ENCODE results near the gene HARBI1. TPM values are rescaled to one million over a fixed set of nuclear protein-coding genes. Genes with fewer than 3 reads are reported as not detected.

HARBI1 gene
- total and polyA plus RNA-seq, 9 donors: 1.3 to 4.9 (median 2.5) TPM

- TF ChIP-seq EP300 (IDR thresholded peaks at IDR 0.05) (no peak), POLR2A (IDR thresholded peaks at IDR 0.05) (no peak)
- TF ChIP-seq, protein P1, sequence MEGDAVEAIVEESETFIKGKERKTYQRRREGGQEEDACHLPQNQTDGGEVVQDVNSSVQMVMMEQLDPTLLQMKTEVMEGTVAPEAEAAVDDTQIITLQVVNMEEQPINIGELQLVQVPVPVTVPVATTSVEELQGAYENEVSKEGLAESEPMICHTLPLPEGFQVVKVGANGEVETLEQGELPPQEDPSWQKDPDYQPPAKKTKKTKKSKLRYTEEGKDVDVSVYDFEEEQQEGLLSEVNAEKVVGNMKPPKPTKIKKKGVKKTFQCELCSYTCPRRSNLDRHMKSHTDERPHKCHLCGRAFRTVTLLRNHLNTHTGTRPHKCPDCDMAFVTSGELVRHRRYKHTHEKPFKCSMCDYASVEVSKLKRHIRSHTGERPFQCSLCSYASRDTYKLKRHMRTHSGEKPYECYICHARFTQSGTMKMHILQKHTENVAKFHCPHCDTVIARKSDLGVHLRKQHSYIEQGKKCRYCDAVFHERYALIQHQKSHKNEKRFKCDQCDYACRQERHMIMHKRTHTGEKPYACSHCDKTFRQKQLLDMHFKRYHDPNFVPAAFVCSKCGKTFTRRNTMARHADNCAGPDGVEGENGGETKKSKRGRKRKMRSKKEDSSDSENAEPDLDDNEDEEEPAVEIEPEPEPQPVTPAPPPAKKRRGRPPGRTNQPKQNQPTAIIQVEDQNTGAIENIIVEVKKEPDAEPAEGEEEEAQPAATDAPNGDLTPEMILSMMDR (IDR thresholded peaks at IDR 0.05): no peak
- no peak overlapping the region for H3K27ac ChIP-seq
- 2 to 9% (median 7%) methylated on average over 1 of the region's 1 CpG for WGBS, 3 donors
- intact Hi-C loops (cut with DNase I): no loop called here
- peaks cover 3% of the 10 kb centered on the region for H3K4me1 ChIP-seq (ENCODE audit: insufficient read depth)
- no peaks in the 10 kb centered on the region for H3K36me3 ChIP-seq
- H3K4me3 ChIP-seq: no peak overlapping the region
- DNase-seq: no peak
- H3K27me3 ChIP-seq: no peaks in the 10 kb centered on the region
- no peaks in the 10 kb centered on the region for H3K9me3 ChIP-seq
These were observed 42.4 kb downstream of the HARBI1 start for GRCh38 chr11:46574656-46575055.

DNA sequence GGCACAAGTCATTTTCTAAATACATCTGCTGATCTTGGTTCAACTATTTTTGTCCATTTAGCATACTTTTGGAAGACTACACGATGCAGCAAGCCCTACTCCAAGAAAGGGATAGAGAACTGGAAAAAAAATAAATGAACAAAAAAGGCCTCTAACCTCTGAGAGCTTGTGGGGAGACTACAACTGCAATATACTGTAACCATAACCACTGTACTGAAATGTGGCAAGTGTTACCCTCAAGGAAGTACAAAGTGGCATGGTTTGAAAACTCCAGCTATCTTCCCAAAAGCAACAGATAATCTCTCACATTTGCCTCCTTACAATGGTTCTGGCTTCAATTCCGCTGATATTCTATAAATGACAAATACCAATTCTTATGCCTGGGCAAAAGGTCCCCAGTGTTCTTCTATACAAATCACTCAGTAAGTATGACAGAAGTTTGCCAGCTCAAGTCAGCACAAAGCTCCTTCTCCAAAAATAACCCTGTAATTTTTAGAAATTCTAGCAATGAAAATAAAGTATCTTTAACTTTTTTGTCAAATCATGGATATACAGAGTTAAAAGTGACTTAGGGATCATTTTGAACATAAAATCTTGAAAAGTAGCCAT is 46.1 kb downstream of the HARBI1 start:
- intact Hi-C loops (cut with DNase I): no loop called here
- Histone ChIP-seq H3K36me3 (no peaks in the 10 kb centered on the region), H3K9me3 (no peaks in the 10 kb centered on the region), H3K4me1 (ENCODE audit: insufficient read depth) (peaks cover 1% of the 10 kb centered on the region), H3K4me3 (no peak overlapping the region), H3K27me3 (no peaks in the 10 kb centered on the region), H3K27ac (no peak overlapping the region)
- no peak for DNase-seq
- no peak for TF ChIP-seq POLR2A (IDR thresholded peaks at IDR 0.05)
- TF ChIP-seq, protein P1 (IDR thresholded peaks at IDR 0.05): no peak
- 47 to 52% (median 48%) methylated on average over 2 of the region's 2 CpGs for WGBS, 3 donors

- Histone ChIP-seq H3K27me3 (no peaks in the 10 kb centered on the region), H3K4me3 (no peak overlapping the region), H3K9me3 (no peaks in the 10 kb centered on the region), H3K36me3 (no peaks in the 10 kb centered on the region), H3K4me1 (ENCODE audit: insufficient read depth) (peaks cover 3% of the 10 kb centered on the region), H3K27ac (no peak overlapping the region)
- 56 to 62% (median 61%) methylated on average over 7 of the region's 7 CpGs for WGBS, 3 donors
- DNase-seq: no peak
- intact Hi-C loops (cut with DNase I): no loop called here
- TF ChIP-seq, protein P1 (IDR thresholded peaks at IDR 0.05): no peak
- no peak for TF ChIP-seq POLR2A (IDR thresholded peaks at IDR 0.05)
- no peak for TF ChIP-seq EP300 (IDR thresholded peaks at IDR 0.05)
These were observed 51.7 kb downstream of the HARBI1 start for GRCh38 chr11:46565232-46565840.

DNA sequence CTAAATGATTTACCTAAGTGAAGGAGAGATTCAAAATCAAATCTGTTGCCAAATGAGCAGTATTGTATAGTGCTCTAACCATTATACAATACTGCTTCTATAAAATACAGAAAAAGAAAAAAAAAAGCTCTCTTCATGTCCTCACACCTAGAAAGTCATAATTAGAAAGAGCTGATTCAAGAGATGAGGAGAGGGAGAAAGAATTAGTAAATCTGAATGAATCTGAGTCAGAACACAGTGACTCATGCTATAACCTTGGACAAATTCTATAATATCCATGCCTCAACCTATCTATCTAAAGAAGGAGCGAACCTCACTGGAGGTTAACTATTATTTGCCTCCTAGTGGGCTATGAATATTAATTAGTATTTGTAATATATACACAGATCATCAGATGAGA is 52.6 kb downstream of the HARBI1 start:
- intact Hi-C loops (cut with DNase I): no loop called here
- no peaks in the 10 kb centered on the region for H3K36me3 ChIP-seq
- TF ChIP-seq POLR2A (IDR thresholded peaks at IDR 0.05) (no peak), EP300 (IDR thresholded peaks at IDR 0.05) (no peak)
- TF ChIP-seq, protein P1 (IDR thresholded peaks at IDR 0.05): no peak
- 70 to 79% (median 78%) methylated on average over 1 of the region's 1 CpG for WGBS, 3 donors
- no peaks in the 10 kb centered on the region for H3K27me3 ChIP-seq
- H3K27ac ChIP-seq: no peak overlapping the region
- H3K4me1 ChIP-seq (ENCODE audit: insufficient read depth): peaks cover 3% of the 10 kb centered on the region
- no peak for DNase-seq
- no peak overlapping the region for H3K4me3 ChIP-seq
- no peaks in the 10 kb centered on the region for H3K9me3 ChIP-seq
